ENCODE results near the gene PLEKHO2.

GRCh38 chr15:64915518-64916227, 74.0 kb downstream of the PLEKHO2 start:
- TF ChIP-seq CTCF (conservative IDR thresholded peaks at IDR 0.05; ENCODE audit: low read length) (no peak), EZH2phosphoT487 (IDR thresholded peaks at IDR 0.05; ENCODE audit: borderline replicate concordance, low read depth, low read length) (no peak)
